Right lobe of liver (tissue), 4 donors: ENCODE data around the gene RPS6KA6.

ENCODE experiments used
- POLR2A ChIP-seq: fragments of 450-650 bp; IDR thresholded peaks from one replicate; pipeline ENCODE4 v1.6.1; 2017; ENCODE audit warnings: antibody characterized with exemption, mild to moderate bottlenecking
- TF ChIP-seq, protein P1 (sequence below), 4 donors: fragments of 200-600 bp in 3 of 4; fragments of 450-650 bp in 1 of 4; IDR thresholded peaks; one replicate each; pipeline versions ENCODE4 v1.5.1 to v1.8.0; 2016 to 2022; ENCODE audit warnings: antibody characterized with exemption in 4 of 4, mild to moderate bottlenecking in 2 of 4
- donor health status: DM: no; HTN: no; CAD: no.
- donor health status: DM: no; HTN: no; CAD: no.
- donor health status: DM: no; HTN: yes; CAD: no.

DNA sequence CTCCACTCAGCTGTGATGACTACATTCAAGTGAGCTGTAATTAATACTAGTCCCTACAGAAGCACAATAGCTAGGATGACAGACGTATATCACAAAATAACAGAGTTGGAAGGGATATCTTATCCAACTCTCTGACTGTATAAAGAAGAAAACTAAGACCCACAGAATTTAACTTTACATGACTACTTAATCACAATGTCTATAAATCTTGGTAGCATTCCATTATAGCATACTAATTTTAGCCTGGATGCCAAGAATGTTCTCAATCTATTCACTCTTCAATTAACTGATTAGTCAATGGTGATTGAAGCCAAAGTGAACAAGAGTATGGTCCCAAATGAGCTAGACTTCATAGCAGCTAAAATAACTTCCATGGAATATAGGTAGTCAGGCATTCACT is 31.2 kb downstream of the RPS6KA6 start:
- TF ChIP-seq, protein P1, sequence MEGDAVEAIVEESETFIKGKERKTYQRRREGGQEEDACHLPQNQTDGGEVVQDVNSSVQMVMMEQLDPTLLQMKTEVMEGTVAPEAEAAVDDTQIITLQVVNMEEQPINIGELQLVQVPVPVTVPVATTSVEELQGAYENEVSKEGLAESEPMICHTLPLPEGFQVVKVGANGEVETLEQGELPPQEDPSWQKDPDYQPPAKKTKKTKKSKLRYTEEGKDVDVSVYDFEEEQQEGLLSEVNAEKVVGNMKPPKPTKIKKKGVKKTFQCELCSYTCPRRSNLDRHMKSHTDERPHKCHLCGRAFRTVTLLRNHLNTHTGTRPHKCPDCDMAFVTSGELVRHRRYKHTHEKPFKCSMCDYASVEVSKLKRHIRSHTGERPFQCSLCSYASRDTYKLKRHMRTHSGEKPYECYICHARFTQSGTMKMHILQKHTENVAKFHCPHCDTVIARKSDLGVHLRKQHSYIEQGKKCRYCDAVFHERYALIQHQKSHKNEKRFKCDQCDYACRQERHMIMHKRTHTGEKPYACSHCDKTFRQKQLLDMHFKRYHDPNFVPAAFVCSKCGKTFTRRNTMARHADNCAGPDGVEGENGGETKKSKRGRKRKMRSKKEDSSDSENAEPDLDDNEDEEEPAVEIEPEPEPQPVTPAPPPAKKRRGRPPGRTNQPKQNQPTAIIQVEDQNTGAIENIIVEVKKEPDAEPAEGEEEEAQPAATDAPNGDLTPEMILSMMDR (IDR thresholded peaks at IDR 0.05), result no peak
- no peak for TF ChIP-seq POLR2A
